Body of pancreas (tissue), 4 donors: ENCODE measurements around the gene TMC1.
"Not testable (repeated sequence)": the region's sequence is repeated elsewhere in the genome, so short reads cannot be mapped to it uniquely, and the experiment has no call there.

ENCODE experiments used
- POLR2A ChIP-seq, 3 donors: fragments of 450-650 bp; IDR thresholded peaks; one replicate each; pipeline ENCODE4 v1.6.1; 2016; ENCODE audit warnings: antibody characterized with exemption in 3 of 3, mild to moderate bottlenecking in 2 of 3
- TF ChIP-seq, protein P1 (sequence below), 7 experiments: fragments of 450-650 bp in 4 of 7; fragments of 200-600 bp in 3 of 7; sonication (generic) in 3 of 7; IDR thresholded peaks; one replicate each; pipeline ENCODE4 v1.5.1; 2016 to 2019; ENCODE audit warnings: antibody characterized with exemption in 7 of 7

GRCh38 chr9:72487665-72488064 is 33.7 kb upstream of the TMC1 start:
- not testable (repeated sequence) for TF ChIP-seq POLR2A (IDR thresholded peaks at IDR 0.05)
- TF ChIP-seq, protein P1, sequence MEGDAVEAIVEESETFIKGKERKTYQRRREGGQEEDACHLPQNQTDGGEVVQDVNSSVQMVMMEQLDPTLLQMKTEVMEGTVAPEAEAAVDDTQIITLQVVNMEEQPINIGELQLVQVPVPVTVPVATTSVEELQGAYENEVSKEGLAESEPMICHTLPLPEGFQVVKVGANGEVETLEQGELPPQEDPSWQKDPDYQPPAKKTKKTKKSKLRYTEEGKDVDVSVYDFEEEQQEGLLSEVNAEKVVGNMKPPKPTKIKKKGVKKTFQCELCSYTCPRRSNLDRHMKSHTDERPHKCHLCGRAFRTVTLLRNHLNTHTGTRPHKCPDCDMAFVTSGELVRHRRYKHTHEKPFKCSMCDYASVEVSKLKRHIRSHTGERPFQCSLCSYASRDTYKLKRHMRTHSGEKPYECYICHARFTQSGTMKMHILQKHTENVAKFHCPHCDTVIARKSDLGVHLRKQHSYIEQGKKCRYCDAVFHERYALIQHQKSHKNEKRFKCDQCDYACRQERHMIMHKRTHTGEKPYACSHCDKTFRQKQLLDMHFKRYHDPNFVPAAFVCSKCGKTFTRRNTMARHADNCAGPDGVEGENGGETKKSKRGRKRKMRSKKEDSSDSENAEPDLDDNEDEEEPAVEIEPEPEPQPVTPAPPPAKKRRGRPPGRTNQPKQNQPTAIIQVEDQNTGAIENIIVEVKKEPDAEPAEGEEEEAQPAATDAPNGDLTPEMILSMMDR (IDR thresholded peaks at IDR 0.05) = not testable (repeated sequence)
